GM19452 (cell line): ENCODE data around the gene COMMD1.
"Not testable (repeated sequence)": the region's sequence is repeated elsewhere in the genome, so short reads cannot be mapped to it uniquely, and the experiment has no call there.

ENCODE experiments used
- ATAC-seq: cut with Tn5 transposase; IDR thresholded peaks from one replicate; pipeline ENCODE4 v1.9.1; 2021; ENCODE audit not compliant: unreplicated experiment

Gene COMMD1

DNA sequence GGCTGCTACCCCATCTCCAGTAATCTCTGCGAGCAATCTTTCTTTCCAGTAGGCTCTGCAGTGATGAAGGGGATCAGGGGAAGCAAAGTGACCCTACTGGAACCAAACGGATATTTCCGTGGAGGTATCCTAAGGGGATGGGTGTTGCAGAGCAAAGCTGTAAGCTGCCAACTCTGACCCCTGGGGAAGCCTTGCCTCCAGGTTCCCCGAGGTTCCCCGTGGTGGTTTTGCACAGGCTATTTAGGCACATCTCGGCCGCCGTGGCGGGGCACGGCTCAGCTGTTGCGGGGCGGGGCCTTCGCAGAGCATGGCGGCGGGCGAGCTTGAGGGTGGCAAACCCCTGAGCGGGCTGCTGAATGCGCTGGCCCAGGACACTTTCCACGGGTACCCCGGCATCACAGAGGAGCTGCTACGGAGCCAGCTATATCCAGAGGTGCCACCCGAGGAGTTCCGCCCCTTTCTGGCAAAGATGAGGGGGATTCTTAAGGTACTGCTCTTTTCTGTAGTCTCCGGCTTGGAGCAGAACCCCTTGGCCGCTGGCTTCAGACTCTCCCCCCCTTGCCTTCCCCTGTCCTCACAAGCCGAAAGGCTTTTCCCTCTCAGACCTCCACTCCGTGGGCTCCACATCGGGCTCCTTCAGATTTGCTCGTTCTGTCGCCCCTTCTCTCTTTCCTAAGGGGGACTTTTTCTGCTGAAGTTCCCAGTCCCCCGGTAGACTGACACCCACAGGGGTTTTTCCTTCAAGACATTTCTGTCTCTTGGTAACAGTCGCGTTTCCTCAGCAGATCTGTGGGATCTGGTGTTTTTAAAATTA, at the start of gene COMMD1:
Gene COMMD1 (plus strand): TSS at position 303 of the 814 bp plus-strand sequence. CDS start 5 bp downstream, at position 308.
- peak; percentile 100 for ATAC-seq

DNA sequence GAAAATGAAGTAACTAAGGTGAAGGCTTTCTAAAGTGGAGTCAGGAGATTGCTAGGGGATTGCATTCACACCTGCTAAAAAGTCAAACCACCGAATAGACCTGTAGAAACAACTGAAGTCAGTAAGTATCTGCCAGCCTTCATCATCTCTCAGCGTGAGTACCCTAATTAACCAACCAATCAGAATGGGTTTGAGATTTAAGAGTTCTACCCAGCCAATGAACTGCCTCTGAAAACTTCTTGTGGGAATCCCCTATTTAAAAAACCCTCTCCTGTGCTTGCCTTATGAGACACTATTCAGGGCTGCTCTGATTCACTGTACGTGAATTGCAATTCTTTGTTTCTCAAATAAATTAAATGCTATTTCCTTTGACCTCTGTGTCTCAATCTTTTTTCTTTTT, 48.2 kb upstream of the COMMD1 start:
- ATAC-seq = no peak

DNA sequence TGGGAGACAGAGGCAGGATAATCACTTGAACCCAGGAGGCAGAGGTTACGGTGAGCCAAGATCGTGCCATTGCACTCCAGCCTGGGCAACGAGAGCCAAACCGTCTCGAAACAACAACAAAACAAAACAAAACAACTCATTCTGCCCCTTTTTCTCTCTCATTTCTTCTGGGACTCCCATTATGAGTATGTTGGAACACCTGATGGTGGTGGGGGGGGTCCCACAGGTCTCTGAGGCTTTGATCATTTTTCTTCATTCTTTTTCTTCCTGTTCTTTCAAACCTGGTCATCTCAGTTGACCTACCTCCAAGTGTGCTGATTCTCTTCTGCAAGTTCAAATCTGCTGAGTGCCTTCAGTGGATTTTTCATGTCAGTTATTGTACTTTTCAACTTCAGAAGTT, 43.4 kb upstream of the COMMD1 start:
- no peak for ATAC-seq

DNA sequence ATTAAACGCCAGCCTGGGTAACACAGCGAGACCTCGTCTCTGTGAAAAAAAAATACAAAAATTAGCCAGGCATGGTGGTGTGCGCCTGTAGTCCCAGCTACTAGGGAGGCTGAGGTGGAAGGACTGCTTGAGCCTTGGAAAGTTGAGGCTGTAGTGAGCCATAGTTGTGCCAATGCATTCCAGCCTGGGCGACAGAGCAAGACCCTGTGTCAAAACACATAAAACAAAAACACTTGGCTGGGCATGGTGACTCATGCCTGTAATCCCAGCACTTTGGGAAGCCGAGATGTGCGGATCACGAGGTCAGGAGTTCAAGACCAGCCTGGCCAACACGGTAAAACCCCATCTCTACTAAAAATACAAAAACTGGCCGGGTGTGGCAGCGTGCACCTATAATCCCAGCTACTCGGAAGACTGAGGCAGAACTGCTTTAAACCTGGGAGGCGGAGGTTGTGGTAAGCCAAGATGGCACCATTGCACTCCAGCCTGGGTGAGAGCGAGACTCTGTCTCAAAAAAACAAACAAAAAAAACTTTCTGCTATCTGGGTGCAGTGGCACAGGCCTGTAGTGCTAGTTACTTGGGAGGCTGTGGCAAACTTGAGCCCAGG, 38.9 kb upstream of the COMMD1 start:
- not testable (repeated sequence) for ATAC-seq

DNA sequence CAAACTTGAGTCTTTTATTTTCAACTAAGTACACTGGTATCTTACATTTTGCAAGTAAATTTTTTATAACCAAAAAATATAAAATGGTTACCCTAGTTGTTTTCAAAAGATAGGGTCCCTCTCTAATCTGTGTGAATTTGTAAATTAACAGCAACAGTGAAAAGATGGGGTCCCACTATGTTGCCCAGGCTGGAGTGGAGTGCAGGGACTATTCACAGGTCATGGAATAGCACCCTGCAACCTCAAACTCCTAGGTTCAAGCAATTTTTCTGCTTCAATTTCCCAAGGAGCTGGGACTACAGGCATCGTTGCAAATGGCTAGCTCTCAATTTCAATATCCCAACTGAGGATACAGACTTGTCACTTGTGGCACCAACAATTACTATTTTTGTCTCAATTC, 29.1 kb upstream of the COMMD1 start:
- ATAC-seq = no peak

DNA sequence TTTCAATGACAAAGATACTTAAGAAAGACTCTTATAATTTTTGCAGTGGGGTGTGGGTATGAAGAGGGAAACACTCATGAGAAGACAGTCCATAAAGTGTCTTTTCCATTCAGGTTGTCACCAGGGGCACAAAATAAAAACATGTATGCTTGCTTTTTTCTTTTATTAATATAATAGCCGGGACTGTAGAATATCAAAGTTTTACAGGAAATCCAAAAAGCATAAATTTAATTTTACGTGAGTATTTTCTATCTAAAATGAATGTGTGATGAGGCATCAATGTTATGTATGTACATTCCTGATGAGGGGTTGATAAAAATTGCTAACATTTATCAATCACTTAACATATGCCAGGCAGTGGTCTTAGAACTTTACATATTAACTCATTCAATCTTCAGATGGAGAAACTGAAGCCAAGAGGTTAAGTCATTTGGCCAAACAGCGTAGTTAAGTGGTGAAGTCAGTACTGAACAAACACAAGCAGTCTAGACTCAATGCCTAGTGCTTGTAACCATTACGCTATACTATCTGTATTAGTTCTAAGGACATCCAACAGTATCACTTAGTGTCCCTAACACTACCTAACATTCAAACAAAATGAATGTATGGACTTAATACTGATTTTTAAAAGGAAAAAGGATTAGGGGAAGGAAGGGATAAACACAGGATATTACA, 27.8 kb upstream of the COMMD1 start:
- ATAC-seq = no peak

DNA sequence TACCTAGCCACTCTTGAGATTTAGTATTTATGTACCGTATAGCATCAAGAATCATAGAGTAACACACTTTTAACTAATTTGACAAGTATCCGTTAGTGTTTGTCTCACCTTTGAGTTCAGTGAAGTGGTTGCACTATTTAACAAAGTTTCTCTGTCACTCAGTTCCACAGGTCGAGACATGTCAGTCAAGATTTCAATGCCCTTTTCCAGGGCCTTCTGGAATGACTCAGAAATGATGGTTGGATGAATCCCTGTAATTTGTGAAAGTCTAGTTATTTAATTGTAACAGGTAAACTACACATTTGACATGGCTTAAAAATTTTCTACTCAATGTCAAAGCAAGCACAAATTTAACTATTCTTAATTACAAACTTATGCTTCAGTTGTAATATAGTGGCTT, 26.7 kb upstream of the COMMD1 start:
- ATAC-seq = no peak

DNA sequence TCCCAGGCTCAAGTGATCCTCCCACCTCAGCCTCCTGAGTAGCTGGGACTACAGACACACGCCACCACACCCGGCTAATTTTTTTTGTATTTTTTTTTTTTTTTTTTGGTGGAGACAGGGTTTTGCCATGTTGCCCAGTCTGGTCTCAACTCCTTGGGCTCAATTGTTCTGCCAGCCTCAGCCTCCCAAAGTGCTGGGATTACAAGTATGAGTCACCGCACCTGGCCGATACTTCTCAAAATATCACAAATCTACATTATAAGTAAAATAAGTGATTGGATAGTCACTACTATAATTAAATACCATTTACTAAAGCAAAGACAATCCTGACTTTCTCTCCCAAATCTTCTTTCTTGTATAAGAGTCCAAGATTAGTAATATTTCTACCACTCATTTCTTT, 26.1 kb upstream of the COMMD1 start:
- not testable (repeated sequence) for ATAC-seq

DNA sequence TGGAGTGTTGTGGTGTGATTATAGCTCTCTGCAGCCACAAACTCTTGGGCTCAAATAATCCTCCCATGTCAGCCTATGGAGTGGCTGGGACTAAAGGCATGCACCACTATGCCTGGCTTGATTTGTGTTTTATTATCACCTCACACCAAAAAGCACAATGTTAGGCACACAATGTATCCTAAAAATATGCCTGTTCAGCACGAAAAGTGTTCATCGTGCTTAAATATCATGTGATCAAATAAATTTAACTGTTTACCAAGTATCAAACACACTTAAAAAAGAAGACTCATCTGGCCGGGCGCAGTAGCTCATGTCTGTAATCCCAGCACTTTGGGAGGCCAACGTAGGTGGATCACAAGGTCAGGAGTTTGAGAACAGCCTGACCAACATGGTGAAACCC, 22.6 kb upstream of the COMMD1 start:
- no peak for ATAC-seq

DNA sequence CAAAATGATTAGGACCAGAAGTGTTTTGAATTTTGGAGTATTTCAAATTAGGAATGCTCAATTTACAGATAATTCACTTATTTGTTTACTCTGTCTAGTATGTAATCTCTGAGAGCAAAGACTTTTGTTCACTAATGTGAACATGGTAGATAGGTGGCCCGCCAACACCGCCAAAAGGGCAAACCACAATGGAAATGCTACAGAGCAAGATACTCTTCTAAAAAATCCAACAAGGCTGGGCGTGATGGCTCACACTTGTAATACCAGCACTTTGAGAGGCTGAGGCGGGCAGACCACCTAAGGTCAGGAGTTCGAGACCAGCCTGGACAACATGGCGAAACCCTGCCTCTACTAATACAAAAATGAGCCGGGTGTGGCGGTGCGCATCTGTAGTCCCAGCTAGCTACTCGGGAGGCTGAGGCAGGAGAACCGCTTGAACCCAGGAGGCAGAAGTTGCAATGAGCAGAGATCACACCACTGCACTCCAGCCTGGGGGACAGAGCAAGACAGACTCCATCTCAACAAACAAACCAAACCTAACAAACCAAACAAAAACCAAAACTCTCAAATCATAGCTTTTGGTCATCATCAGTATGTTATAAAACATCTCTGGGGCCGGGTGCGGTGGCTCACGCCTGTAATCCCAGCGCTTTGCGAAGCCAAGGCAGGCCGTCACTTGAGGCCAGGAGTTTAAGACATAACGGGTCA, 19.4 kb upstream of the COMMD1 start:
- ATAC-seq = no peak

DNA sequence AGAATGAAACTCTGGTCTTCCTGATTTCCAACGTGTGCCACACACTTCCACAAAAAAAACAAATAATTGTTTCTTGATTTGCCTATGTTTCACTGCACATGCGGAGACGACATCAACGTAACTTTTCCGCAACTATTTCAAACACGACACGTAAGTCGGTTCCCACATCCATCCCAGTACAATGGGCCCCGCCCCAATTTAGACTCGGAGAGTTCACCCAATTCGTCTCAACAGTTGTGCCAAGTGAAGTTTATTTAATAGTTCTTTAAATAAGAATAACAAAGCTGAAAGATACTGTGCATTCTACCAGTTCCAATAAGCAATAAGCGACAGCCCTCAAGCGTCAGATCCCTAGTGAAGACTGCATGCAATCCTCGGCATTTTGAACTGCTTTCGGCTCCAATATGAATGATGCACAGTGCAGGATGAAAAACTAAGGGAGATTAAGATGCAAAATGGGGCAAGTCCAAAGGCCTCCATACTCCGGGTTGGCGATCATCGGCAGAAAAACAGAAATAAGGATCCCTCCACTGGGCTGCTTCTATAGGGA, 17.7 kb upstream of the COMMD1 start:
- no peak for ATAC-seq

DNA sequence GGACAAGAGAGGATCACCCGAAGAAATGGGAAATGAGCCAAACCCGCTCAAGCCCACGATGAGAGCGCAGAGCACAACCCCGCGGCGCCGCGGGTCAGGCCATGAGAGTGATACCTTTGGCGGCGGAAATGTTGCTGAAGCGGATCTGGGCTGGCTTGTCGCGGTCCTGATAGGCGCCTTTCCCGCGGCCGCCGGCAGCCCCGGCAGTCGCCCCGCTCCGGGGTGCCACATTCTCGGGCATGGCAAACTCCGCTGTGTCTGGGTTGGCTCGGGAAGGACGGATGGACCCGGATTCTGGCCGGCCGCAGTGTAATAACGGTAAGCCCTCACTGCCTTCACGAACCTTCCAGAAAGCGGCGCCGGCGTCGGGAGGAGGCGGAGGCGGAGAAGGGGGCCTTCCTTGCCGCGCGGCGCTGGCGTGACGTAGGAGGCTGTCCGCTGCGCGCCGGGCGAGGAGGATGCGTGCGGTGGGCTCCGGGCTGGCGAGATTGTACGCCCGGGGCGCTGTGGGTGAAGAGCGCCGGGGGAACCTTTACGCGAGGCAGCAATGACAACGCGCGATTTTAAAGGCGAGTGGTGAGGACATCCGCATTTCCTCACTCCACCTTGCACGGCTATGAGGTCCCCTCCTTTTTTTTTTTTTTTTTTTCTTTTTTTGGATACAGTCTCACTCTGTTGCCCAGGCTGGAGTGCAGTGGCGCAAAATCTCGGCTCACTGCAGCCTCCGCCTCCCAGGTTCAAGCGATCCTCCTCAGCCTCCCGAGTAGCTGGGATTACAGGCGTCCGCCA, 17.0 kb upstream of the COMMD1 start, which contains the start of gene CCT4:
Gene CCT4 (minus strand): TSS at position 390 of the 789 bp plus-strand sequence. CDS start 149 bp downstream, at position 241.
- ATAC-seq = peak; percentile 80

DNA sequence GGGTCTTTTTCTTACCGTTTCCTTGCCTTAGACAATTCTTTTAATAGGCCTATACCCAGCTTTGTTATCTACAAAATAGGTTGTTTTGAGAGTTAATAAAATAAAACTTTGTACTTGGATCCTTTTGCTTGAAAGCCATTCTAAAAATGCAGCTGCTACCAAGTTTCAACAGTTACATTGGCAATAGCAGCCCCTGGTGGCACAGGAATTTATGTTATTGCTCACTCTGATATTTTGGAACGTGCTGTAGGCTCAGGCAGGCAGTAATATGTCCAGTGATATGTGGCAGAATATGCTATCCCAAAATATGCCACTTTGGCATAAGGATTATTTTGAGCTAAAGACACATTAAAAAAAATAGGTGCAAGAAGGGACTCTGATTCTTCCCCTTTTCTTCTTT, 6.7 kb upstream of the COMMD1 start:
- ATAC-seq = no peak

DNA sequence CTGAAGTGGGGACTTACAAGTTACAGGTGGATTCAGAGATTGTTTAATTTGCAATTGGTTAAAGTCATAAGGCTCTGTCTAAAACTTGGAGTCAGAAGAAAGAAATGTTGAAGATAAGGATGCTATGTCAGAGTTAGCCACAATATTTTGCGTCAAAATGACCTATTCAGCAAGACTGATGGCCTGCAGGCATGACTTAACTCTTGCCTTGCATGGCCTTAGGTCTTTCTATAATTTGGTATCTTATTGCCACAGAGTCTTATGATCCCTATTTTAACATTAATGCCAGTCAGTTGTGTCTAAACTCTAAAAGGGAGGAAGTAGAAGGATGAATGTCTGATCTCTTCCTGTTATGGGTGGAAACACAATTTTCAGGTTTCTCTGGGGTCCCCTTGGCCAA, 5.2 kb upstream of the COMMD1 start:
- no peak for ATAC-seq

DNA sequence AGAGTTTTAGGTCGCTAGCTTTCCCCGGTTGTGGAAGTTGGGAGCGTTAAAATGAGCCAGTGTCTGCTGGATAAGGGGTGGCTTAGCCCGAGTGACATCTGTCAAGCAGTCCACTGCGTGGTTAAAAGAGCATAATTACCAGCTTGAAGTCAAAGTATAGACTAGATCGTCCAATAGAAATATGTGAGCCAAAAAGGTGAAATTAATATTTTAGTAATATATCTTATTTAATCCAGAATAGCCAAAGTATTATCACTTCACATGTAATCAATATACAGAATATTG, 654 bp downstream of the COMMD1 start:
- ATAC-seq = no peak

DNA sequence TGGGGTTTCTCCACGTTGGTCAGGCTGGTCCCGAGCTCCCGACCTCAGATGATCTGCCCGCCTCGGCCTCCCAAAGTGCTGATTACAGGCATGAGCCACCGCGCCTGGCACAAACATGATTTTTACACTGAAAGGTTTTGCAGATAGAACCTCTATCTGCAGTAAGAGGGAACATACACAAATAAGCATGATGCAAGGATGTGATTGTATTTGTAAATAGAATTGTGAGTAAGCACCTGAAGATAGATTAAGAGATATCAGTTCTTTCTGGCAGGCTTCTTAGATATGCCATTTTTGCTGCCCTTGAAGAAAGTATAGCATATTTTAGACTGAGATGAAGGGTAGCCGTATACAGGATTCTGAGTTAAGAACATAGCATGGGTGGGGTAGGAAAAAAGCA, 3.6 kb downstream of the COMMD1 start:
- no peak for ATAC-seq

DNA sequence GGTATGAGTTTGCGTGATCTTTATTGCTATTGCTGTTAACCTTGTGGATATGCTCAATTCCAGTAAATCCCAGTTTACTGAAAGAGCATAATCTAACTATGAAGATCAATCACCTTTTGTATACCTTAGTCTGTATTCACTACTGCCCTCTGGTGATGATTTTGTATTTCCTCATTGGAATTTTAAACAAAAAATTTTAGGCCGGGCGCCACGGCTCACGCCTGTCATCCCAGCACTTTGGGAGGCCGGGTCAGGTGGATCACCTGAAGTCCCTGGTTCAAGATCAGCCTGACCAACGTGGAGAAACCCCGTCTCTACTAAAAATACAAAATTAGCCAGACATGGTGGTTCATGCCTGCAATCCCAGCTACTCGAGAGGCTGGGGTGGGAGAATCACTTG, 5.1 kb downstream of the COMMD1 start:
- ATAC-seq = no peak

DNA sequence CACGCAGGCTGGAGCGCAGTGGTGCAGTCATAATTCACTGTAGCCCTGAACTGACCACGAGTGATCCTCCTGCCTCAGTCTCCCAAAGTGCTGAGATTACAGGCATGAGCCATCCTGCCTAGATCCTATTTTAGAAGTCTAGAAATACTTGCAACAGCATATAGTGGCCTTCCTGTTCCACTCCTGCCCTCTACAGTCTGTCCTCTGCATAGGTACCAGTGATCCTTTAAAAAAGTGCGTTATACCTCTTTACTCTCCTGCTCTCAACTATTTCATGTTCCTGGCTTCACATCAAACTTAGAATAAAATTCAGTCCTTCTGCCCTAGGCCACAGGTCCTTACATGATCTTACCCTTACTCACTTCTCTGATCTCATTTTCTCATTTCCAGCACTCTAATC, 6.0 kb downstream of the COMMD1 start:
- ATAC-seq = no peak

DNA sequence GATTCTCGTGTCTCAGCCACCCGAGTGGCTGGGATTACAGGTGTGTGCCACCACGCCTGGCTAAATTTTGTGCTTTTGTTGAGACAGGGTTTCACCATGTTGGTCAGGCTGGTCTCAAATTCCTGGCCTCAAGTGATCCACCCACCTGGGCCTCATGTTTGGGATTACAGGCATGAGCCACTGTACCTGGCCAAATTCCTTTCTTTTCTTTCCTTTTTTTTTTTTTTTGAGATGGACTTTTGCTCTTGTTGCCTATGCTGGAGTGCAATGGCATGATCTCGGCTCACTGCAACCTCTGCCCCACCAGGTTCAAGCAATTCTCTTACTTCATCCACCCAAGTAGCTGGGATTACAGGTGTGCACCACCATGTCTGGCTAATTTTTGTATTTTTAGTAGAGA, 9.3 kb downstream of the COMMD1 start:
- ATAC-seq = not testable (repeated sequence)

DNA sequence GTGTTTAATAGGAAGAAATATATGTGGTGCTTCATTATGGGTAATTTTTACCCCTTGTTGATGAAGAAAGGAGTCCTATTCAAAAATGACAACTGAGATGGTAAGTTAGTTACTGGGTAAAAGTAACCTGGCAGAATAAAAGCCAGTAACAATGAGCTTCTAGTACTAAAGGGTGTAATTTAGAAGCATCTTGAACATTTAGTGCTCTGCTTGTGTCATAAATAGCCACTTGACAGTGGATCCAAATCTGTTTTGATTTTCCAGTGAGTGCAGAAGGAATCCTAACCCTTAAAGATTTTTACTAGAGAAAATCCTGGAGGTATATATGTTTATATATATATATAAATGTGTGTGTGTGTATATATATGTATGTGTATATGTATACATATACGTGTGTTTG, 15.1 kb downstream of the COMMD1 start:
- ATAC-seq = no peak

DNA sequence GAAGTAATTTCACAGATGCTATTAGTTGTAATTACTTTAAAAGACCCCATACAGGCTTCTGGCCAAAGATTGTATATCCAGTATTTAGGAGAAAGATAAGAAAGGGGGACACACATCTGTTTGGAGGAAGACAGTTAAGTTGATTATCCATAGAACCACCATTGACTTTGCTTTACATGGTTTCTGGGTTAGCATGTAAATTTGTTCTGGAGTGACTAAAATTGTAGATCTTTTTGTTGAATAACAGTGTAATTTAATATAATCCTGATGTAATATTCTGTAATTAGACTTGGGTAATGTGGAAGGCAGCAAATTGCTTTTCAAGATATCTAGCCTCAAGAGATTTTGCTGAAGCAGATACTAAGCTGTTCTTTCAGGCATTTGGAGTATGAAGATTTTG, 17.2 kb downstream of the COMMD1 start:
- ATAC-seq = no peak
